Fibroblast of gingiva (primary cell): Measurements from ENCODE around the gene RPP30.

Source experiments
- DNase-seq: peaks from one replicate; pipeline ENCODE4 v3.0.0-alpha.2; 2011; ENCODE audit warnings: low read depth

RPP30 gene

GRCh38 chr10:90871766-90872647 lies at the start of gene RPP30:
TSS of gene RPP30 (plus strand) at chr10:90871974. CDS start at chr10:90871987, 13 bp downstream.
- peak; percentile 73 for DNase-seq

GRCh38 chr10:90822508-90822907 lies 49.3 kb upstream of the RPP30 start:
- no peak for DNase-seq

GRCh38 chr10:90832111-90832510 lies 39.7 kb upstream of the RPP30 start:
- DNase-seq = no peak

- DNase-seq = no peak
Measured at GRCh38 chr10:90834326-90834725, 37.4 kb upstream of the RPP30 start.

GRCh38 chr10:90837486-90837885 lies 34.3 kb upstream of the RPP30 start:
- no peak for DNase-seq

- DNase-seq = no peak
Measured at GRCh38 chr10:90842725-90843124, 29.0 kb upstream of the RPP30 start.

- DNase-seq = no peak
Measured at GRCh38 chr10:90845726-90846125, 26.0 kb upstream of the RPP30 start.

GRCh38 chr10:90846746-90847145 lies 25.0 kb upstream of the RPP30 start:
- DNase-seq = peak; percentile 13

GRCh38 chr10:90847436-90847835 lies 24.3 kb upstream of the RPP30 start:
- DNase-seq = peak; percentile 53

GRCh38 chr10:90849956-90850749 lies 21.6 kb upstream of the RPP30 start:
- no peak for DNase-seq

- DNase-seq = no peak
Measured at GRCh38 chr10:90855126-90855525, 16.6 kb upstream of the RPP30 start.

- DNase-seq = no peak
Measured at GRCh38 chr10:90856261-90856660, 15.5 kb upstream of the RPP30 start.

- DNase-seq = no peak
Measured at GRCh38 chr10:90856964-90857634, 14.7 kb upstream of the RPP30 start.

- DNase-seq = peak; percentile 46
Measured at GRCh38 chr10:90857635-90858460, 13.9 kb upstream of the RPP30 start, which contains the start of gene HTR7. TSS of gene HTR7 (minus strand) at chr10:90858039. CDS start at chr10:90857671, 368 bp downstream.

GRCh38 chr10:90858461-90858968 lies 13.3 kb upstream of the RPP30 start:
- no peak for DNase-seq

GRCh38 chr10:90859321-90859751 lies 12.4 kb upstream of the RPP30 start:
- peak; percentile 61 for DNase-seq

GRCh38 chr10:90860790-90861189 lies 11.0 kb upstream of the RPP30 start:
- no peak for DNase-seq

- peak; percentile 34 for DNase-seq
Measured at GRCh38 chr10:90862908-90863514, 8.8 kb upstream of the RPP30 start.

- DNase-seq = peak; percentile 38
Measured at GRCh38 chr10:90865401-90865800, 6.4 kb upstream of the RPP30 start.

GRCh38 chr10:90866050-90866598 lies 5.7 kb upstream of the RPP30 start:
- no peak for DNase-seq
